Measurements from ENCODE around the gene PPIP5K1.

Gene PPIP5K1

DNA sequence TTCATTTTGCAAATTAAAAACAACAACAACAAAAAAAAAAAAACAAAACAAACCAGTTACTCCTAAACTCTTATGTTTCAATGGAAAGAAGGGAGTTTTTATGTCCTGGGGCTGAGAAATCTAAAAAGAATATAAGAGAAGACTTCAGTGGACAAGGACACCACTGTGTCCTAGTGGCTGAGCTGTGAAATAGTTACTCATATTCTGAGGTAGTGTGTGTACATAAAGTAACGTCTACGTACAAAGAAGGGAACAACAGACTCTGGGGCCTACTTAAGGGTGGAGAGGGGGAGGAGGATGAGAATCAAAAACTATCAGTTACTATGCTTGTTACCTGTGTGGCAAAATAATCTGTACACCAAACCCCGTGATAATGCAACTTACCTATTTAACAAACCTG, 91.0 kb downstream of the PPIP5K1 start:
- Histone ChIP-seq H3K27me3 (ENCODE audit: control insufficient read depth in 1 of 2, insufficient read depth in 2 of 2, low read length in 2 of 2) (no peaks in the 10 kb centered on the region), H3K4me1 (ENCODE audit: insufficient read depth, low read length) (no peaks in the 10 kb centered on the region), H3K36me3 (ENCODE audit: insufficient read depth, low read length) (no peaks in the 10 kb centered on the region), H3K9ac (ENCODE audit: low read length) (no peak overlapping the region), H3K27ac (ENCODE audit: low read depth, low read length) (no peak overlapping the region), H3K4me3 (ENCODE audit: low read depth in 1 of 2, low read length in 2 of 2) (no peak overlapping the region), H3K9me3 (ENCODE audit: low read length) (no peaks in the 10 kb centered on the region)

DNA sequence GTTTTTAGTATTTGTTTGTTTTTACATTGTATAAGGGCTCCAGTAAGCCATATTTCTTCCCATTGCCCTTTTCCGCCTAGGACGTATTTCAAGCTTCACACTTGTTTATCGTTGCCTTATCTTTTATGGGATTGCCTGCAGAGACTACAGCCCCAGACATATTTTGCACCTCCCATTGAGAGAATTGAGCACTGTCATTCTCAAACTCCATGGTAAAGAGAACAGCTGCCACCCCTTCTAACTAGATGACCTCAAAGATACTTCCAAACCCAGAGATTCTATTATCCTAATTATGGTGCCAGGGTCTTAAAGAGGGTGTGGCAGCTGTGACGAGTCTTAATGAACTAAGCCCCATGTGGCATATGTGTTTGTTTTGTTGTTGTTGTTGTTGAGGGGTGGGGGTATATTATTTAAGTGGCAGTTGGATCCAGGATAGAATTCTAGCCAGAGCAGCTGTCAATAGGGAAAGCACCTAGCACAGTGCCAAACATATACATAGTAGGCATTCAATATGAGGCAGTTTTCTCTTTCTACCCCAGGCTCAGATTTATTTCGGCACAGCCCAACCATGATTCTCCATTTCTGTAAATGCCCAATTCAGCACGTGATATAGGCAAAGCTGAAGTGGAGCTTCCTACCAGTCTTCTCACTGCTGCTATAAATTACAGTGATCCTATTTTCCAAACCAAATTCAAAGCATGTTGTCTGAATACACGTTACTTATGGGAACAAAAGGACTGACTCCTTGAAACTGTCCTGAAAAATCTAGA, 96.1 kb downstream of the PPIP5K1 start:
- peaks cover 10% of the 10 kb centered on the region for H3K36me3 ChIP-seq (ENCODE audit: insufficient read depth, low read length)
- H3K9me3 ChIP-seq (ENCODE audit: low read length) = no peaks in the 10 kb centered on the region
- peak overlapping the region; percentile 82 for H3K27ac ChIP-seq (ENCODE audit: low read depth, low read length)
- peak overlapping the region in 1 of 2 donors; percentile 92 for H3K4me3 ChIP-seq (ENCODE audit: low read depth in 1 of 2, low read length in 2 of 2)
- H3K9ac ChIP-seq (ENCODE audit: low read length) = peak overlapping the region; percentile 55
- peaks cover 22% of the 10 kb centered on the region for H3K4me1 ChIP-seq (ENCODE audit: insufficient read depth, low read length)
- no peaks in the 10 kb centered on the region for H3K27me3 ChIP-seq (ENCODE audit: control insufficient read depth in 1 of 2, insufficient read depth in 2 of 2, low read length in 2 of 2)

DNA sequence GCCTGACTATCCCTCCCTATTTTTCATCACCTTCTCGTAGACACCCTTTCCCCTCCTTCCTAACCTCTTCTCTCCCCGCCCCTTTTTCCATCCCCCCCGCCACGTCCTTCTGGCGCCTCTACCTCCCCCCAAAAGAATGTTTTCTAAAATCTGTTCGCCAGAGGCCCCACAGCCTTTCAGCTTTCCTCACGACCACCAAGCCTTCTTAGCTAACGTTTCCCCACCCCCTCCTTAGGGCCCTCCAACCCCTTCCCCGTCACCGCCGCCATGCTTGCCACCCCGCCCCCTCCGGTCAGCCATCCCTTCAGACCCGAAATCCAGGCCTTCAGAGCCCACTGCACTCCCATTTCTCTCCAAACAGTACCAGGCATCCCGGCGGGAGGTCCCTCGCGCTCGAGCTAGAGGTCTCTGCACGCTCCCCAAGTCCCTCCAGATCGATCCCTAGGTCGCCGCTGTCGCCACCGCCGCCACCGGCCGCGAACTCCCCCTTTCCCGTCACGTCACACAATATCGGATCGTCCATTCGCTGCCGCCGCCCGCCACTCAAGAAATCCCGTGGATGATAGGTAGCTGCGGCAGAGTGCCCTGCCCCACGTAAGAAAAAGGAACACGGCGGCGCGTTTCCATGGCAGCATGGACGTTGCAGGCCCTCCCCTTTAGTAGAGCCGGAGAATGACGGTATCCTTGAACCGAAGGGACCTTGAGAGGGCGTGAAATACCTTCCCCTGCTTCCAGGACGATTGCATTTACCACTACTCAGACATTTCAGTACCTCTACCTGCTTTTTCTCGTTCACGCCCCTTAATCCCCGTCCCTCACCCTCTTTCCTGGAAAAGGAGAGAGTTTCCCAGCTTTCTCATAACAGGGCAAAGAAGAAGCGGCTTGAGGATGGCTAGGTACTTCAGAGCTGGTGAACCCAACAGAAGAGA, 97.1 kb downstream of the PPIP5K1 start, which contains the start of gene TP53BP1:
TSS of gene TP53BP1 (minus strand) at position 484 of the 929 bp plus-strand sequence. CDS start at position 371, 113 bp downstream.
- Histone ChIP-seq H3K4me1 (ENCODE audit: insufficient read depth, low read length) (peaks cover 22% of the 10 kb centered on the region), H3K36me3 (ENCODE audit: insufficient read depth, low read length) (peaks cover 15% of the 10 kb centered on the region), H3K9ac (ENCODE audit: low read length) (peak within 1 kb of the TSS; percentile 87), H3K9me3 (ENCODE audit: low read length) (no peaks in the 10 kb centered on the region), H3K4me3 (ENCODE audit: low read depth in 1 of 2, low read length in 2 of 2) (peak within 1 kb of the TSS; percentile 92 to 96), H3K27ac (ENCODE audit: low read depth, low read length) (peak within 1 kb of the TSS; percentile 92), H3K27me3 (ENCODE audit: control insufficient read depth in 1 of 2, insufficient read depth in 2 of 2, low read length in 2 of 2) (no peaks in the 10 kb centered on the region)

DNA sequence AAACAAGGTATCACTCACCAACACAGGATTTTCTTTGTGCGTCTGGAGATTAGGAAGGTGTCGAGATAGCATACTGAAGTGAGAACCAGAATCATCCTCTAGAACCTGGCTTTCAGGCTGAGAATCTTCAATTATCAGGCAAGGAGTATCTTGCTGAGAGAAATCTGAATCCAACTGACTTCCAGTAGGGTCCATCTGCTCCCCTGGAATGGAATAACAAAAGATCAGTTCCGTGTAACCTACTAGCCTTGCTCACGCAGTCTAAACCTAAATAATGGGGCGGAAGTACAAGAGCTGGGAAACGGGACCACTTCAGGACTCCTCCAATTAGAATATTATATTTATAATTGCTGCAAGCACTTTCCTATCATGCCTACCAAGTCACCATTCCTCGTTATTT, 97.7 kb downstream of the PPIP5K1 start:
- Histone ChIP-seq H3K27me3 (ENCODE audit: control insufficient read depth in 1 of 2, insufficient read depth in 2 of 2, low read length in 2 of 2) (no peaks in the 10 kb centered on the region), H3K27ac (ENCODE audit: low read depth, low read length) (peak overlapping the region; percentile 92), H3K36me3 (ENCODE audit: insufficient read depth, low read length) (peaks cover 21% of the 10 kb centered on the region), H3K9me3 (ENCODE audit: low read length) (no peaks in the 10 kb centered on the region), H3K4me1 (ENCODE audit: insufficient read depth, low read length) (peaks cover 22% of the 10 kb centered on the region), H3K4me3 (ENCODE audit: low read depth in 1 of 2, low read length in 2 of 2) (peak overlapping the region; percentile 92 to 96), H3K9ac (ENCODE audit: low read length) (peak overlapping the region; percentile 87)

DNA sequence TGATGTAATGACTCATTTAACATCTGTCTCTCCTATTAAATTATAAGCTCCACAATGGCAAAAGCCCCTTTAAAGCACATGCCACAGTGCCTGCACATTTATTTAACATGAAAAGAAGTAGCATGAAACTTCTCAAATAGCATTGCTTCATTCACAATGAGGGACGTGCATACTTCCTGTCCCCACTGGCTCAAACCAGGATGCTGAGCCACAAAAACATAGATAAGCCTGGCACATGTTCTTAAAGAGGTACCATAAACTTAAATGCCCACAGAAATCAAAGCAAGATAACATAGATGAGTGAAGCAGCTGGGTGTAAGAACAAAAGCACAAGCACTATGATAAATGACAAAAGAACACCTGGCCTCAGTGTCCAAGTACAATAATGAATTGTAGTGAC, 100.8 kb downstream of the PPIP5K1 start:
- Histone ChIP-seq H3K27ac (ENCODE audit: low read depth, low read length) (no peak overlapping the region), H3K36me3 (ENCODE audit: insufficient read depth, low read length) (peaks cover 33% of the 10 kb centered on the region), H3K4me1 (ENCODE audit: insufficient read depth, low read length) (peaks cover 22% of the 10 kb centered on the region), H3K4me3 (ENCODE audit: low read depth in 1 of 2, low read length in 2 of 2) (no peak overlapping the region), H3K9ac (ENCODE audit: low read length) (no peak overlapping the region), H3K27me3 (ENCODE audit: control insufficient read depth in 1 of 2, insufficient read depth in 2 of 2, low read length in 2 of 2) (no peaks in the 10 kb centered on the region), H3K9me3 (ENCODE audit: low read length) (no peaks in the 10 kb centered on the region)

DNA sequence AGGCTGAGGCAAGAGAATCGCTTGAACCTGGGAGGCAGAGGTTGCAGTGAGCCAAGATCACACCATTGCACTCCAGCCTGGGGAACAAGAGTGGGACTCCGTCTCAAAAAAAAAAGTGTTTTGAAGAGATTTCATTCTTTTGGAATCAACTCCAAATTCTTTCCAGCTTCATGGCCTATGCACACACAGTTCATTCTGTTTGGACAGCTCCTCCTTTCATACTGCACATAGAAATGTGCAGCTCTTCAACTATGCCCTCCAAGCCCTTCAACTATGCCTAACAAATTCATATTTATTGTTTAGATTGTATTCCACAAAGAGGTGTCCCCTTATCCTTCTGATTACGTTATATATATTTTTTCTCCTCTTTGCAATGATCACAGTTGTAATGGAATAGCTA, 101.2 kb downstream of the PPIP5K1 start:
- Histone ChIP-seq H3K9me3 (ENCODE audit: low read length) (no peaks in the 10 kb centered on the region), H3K4me3 (ENCODE audit: low read depth in 1 of 2, low read length in 2 of 2) (no peak overlapping the region), H3K9ac (ENCODE audit: low read length) (no peak overlapping the region), H3K4me1 (ENCODE audit: insufficient read depth, low read length) (peaks cover 21% of the 10 kb centered on the region), H3K27ac (ENCODE audit: low read depth, low read length) (no peak overlapping the region), H3K36me3 (ENCODE audit: insufficient read depth, low read length) (peaks cover 37% of the 10 kb centered on the region), H3K27me3 (ENCODE audit: control insufficient read depth in 1 of 2, insufficient read depth in 2 of 2, low read length in 2 of 2) (no peaks in the 10 kb centered on the region)

DNA sequence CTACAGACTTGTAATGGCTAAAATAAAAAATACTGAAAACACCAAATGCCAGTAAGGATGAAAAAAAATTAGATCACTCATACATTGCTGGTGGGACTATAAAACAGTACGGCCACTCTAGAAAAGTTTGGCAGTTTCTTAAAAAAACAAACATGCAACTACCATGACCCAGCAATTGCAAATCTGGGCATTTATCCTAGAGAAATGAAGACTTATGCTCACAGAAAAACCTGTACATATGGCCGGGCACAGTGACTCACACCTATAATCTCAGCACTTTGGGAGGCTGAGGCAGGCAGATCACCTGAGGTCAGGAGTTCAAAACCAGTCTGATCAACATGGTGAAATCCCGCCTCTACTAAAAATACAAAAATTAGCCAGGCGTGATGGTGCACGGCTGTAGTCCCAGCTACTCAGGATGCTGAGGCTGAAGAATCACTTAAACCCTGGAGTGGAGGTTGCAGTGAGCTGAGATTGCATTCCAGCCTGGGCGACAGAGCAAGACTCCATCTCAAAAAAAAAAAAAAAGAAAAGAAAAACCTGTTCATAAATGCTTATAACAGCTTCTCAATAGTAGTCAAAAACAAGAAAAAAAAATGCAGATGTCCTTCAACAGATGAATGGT, 102.6 kb downstream of the PPIP5K1 start:
- no peaks in the 10 kb centered on the region for H3K27me3 ChIP-seq (ENCODE audit: control insufficient read depth in 1 of 2, insufficient read depth in 2 of 2, low read length in 2 of 2)
- H3K9me3 ChIP-seq (ENCODE audit: low read length) = no peaks in the 10 kb centered on the region
- H3K4me1 ChIP-seq (ENCODE audit: insufficient read depth, low read length) = peaks cover 15% of the 10 kb centered on the region
- H3K4me3 ChIP-seq (ENCODE audit: low read depth in 1 of 2, low read length in 2 of 2) = no peak overlapping the region
- H3K9ac ChIP-seq (ENCODE audit: low read length) = no peak overlapping the region
- no peak overlapping the region for H3K27ac ChIP-seq (ENCODE audit: low read depth, low read length)
- peaks cover 38% of the 10 kb centered on the region for H3K36me3 ChIP-seq (ENCODE audit: insufficient read depth, low read length)

DNA sequence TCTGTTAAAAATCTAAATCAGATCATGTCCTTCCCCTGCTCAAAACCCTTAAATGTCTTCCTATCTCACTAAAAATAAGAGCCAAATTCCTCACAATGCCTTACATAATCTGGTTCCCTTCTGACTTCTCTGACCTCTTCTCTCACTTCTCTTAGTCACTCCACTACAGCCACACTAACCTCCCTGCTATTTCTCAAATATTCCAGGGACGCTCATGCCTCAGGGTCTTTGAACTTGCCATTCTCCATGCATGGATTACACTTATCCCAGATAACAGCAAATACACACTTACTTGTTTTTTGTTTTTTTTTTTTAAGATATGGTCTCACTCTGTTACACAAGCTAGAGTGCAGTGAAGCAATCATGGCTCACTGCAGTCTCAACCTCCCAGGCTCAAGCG, 105.6 kb downstream of the PPIP5K1 start:
- Histone ChIP-seq H3K36me3 (ENCODE audit: insufficient read depth, low read length) (peaks cover 34% of the 10 kb centered on the region), H3K4me1 (ENCODE audit: insufficient read depth, low read length) (peaks cover 5% of the 10 kb centered on the region), H3K9ac (ENCODE audit: low read length) (no peak overlapping the region), H3K9me3 (ENCODE audit: low read length) (no peaks in the 10 kb centered on the region), H3K4me3 (ENCODE audit: low read depth in 1 of 2, low read length in 2 of 2) (no peak overlapping the region), H3K27me3 (ENCODE audit: control insufficient read depth in 1 of 2, insufficient read depth in 2 of 2, low read length in 2 of 2) (no peaks in the 10 kb centered on the region), H3K27ac (ENCODE audit: low read depth, low read length) (no peak overlapping the region)
